H1 (cell line): ENCODE results near the gene TTYH2. TPM values are rescaled to one million over a fixed set of nuclear protein-coding genes. Genes with fewer than 3 reads are reported as not detected.
A peak's percentile ranks its signal among the peaks of the same experiment; 100 is the strongest.

Experiments used
- CTCF ChIA-PET: fragments of 300-600 bp; sonication (Branson Sonifier 250); formaldehyde crosslinking; loops from one replicate; lab custom pipeline; 2021; ENCODE audit not compliant: partially characterized antibody; lab: Charles Lee
- POLR2A ChIA-PET: fragments of 300-600 bp; sonication (Branson Sonifier 250); formaldehyde crosslinking; loops from one replicate; lab custom pipeline; 2021; ENCODE audit warnings: inconsistent platforms; ENCODE audit not compliant: partially characterized antibody; lab: Charles Lee
- DNase-seq, 2 experiments: peaks; one replicate each; pipeline versions ENCODE4 v3.0.0 to v3.0.0-alpha.2; 2010 to 2022; ENCODE audit warnings: low spot score in 2 of 2, low read depth in 1 of 2, mixed read lengths in 1 of 2
- FAIRE-seq: peaks from 2 replicates; lab custom pipeline; 2011; peaks lifted over from hg19 to GRCh38; lab: Jason Lieb, UNC
- H2AFZ ChIP-seq: 2 replicates; pipeline ENCODE4 v1.8.1; 2012; ENCODE audit warnings: low read length, inconsistent platforms
- H2AK5ac ChIP-seq: 2 replicates; pipeline ENCODE4 v1.6.1; 2013; ENCODE audit warnings: low read depth, low read length
- H2BK120ac ChIP-seq: replicated peaks from 2 replicates; pipeline ENCODE3; 2013; ENCODE audit warnings: low read depth, low read length, inconsistent platforms
- H2BK12ac ChIP-seq: 2 replicates; pipeline ENCODE4 v1.6.1; 2013; ENCODE audit warnings: low read depth, low read length
- H2BK15ac ChIP-seq: 2 replicates; pipeline ENCODE4 v1.6.1; 2013; ENCODE audit warnings: low read length
- H2BK20ac ChIP-seq: 2 replicates; pipeline ENCODE4 v1.6.1; 2013; ENCODE audit warnings: low read length
- H2BK5ac ChIP-seq: 2 replicates; pipeline ENCODE4 v1.6.1; 2013; ENCODE audit warnings: low read depth, low read length
- H3K14ac ChIP-seq: 2 replicates; pipeline ENCODE4 v1.6.1; 2013; ENCODE audit warnings: inconsistent platforms; ENCODE audit not compliant: insufficient read length
- H3K18ac ChIP-seq: 2 replicates; pipeline ENCODE4 v1.6.1; 2013; ENCODE audit warnings: low read length; ENCODE audit errors: extremely low read depth
- H3K23ac ChIP-seq: 2 replicates; pipeline ENCODE4 v1.6.1; 2013; ENCODE audit warnings: inconsistent platforms; ENCODE audit not compliant: insufficient read length
- H3K23me2 ChIP-seq: 2 replicates; pipeline ENCODE4 v1.6.1; 2013; ENCODE audit warnings: low read depth, low read length
- H3K27ac ChIP-seq: 2 replicates; pipeline ENCODE4 v1.6.1; 2011; ENCODE audit warnings: low read depth, low read length, inconsistent platforms
- H3K27me3 ChIP-seq, 4 experiments: replicated peaks in 1 of 4; 1 replicate in 1 of 4; 2 replicates in 3 of 4; pipeline versions ENCODE4 v1.6.1 to v1.8.1; 2011 to 2013; ENCODE audit warnings: low read length in 3 of 4, mild to moderate bottlenecking in 3 of 4, inconsistent platforms in 2 of 4, mixed read lengths in 2 of 4, moderate library complexity in 1 of 4; ENCODE audit not compliant: control insufficient read depth in 3 of 4, insufficient read depth in 3 of 4; ENCODE audit errors: extremely low read depth in 1 of 4
- H3K36me3 ChIP-seq, 4 experiments: 2 replicates each; pipeline versions ENCODE4 v1.6.1 to v1.8.1; 2011 to 2013; ENCODE audit warnings: mild to moderate bottlenecking in 4 of 4, low read length in 3 of 4, moderate library complexity in 2 of 4, control low read depth in 1 of 4, inconsistent platforms in 1 of 4; ENCODE audit not compliant: insufficient read depth in 4 of 4, control insufficient read depth in 2 of 4
- H3K4ac ChIP-seq: replicated peaks from 2 replicates; pipeline ENCODE3; 2013; ENCODE audit warnings: low read length, low read depth, mixed read lengths, inconsistent platforms; ENCODE audit not compliant: insufficient read length
- H3K4me1 ChIP-seq, 4 experiments: replicated peaks in 1 of 4; 1 replicate in 1 of 4; 2 replicates in 3 of 4; pipeline versions ENCODE4 v1.6.1 to v1.8.1; 2011 to 2013; ENCODE audit warnings: low read length in 3 of 4, inconsistent platforms in 2 of 4, mixed read lengths in 1 of 4; ENCODE audit not compliant: insufficient read depth in 4 of 4, control insufficient read depth in 3 of 4
- H3K4me2 ChIP-seq, 2 experiments: 2 replicates each; pipeline versions ENCODE4 v1.6.1 to v1.8.1; 2011 to 2013; ENCODE audit warnings: low read depth in 2 of 2, low read length in 2 of 2, control low read depth in 1 of 2, inconsistent platforms in 1 of 2, mild to moderate bottlenecking in 1 of 2; ENCODE audit not compliant: insufficient read depth in 1 of 2
- H3K4me3 ChIP-seq, 4 experiments: fragments of 200-600, 300-600 bp in 1 of 4; sonication (generic), shearing (Covaris generic), sonication (Bioruptor Twin) in 1 of 4; 2 replicates each; pipeline versions ENCODE4 v1.5.1 to v1.8.1; 2011 to 2016; ENCODE audit warnings: low read length in 4 of 4, low read depth in 3 of 4, control low read depth in 2 of 4, inconsistent platforms in 2 of 4, mild to moderate bottlenecking in 2 of 4, mixed read lengths in 1 of 4, moderate library complexity in 1 of 4; ENCODE audit not compliant: insufficient read depth in 2 of 4; ENCODE audit errors: extremely low read depth in 1 of 4
- H3K56ac ChIP-seq: replicated peaks from 2 replicates; pipeline ENCODE3; 2013; ENCODE audit warnings: low read depth, mild to moderate bottlenecking, mixed read lengths, low read length, inconsistent platforms; ENCODE audit not compliant: insufficient read length
- H3K79me1 ChIP-seq: 2 replicates; pipeline ENCODE4 v1.6.1; 2013; ENCODE audit warnings: low read depth, low read length, control low read depth
- H3K79me2 ChIP-seq, 2 experiments: 2 replicates each; pipeline versions ENCODE4 v1.6.1 to v1.8.1; 2012 to 2013; ENCODE audit warnings: low read length in 2 of 2, mild to moderate bottlenecking in 2 of 2, inconsistent platforms in 1 of 2; ENCODE audit not compliant: insufficient read depth in 2 of 2, control insufficient read depth in 1 of 2
- H3K9ac ChIP-seq, 4 experiments: replicated peaks in 1 of 4; 1 replicate in 1 of 4; 2 replicates in 3 of 4; pipeline versions ENCODE4 v1.6.1 to v1.8.1; 2011 to 2013; ENCODE audit warnings: low read depth in 3 of 4, low read length in 3 of 4, control low read depth in 2 of 4, mild to moderate bottlenecking in 2 of 4, moderate library complexity in 2 of 4, inconsistent platforms in 1 of 4; ENCODE audit errors: extremely low read depth in 1 of 4
- H3K9me3 ChIP-seq, 2 experiments: 2 replicates each; pipeline versions ENCODE4 v1.6.1 to v1.8.1; 2012 to 2013; ENCODE audit warnings: mild to moderate bottlenecking in 2 of 2, moderate library complexity in 2 of 2, control low read depth in 1 of 2, inconsistent platforms in 1 of 2, low read depth in 1 of 2, low read length in 1 of 2, mixed read lengths in 1 of 2; ENCODE audit not compliant: insufficient read depth in 2 of 2
- H4K20me1 ChIP-seq, 2 experiments: replicated peaks in 1 of 2; 2 replicates each; pipeline versions ENCODE3 to v1.8.1; 2011 to 2013; ENCODE audit warnings: inconsistent platforms in 2 of 2, low read length in 2 of 2, mild to moderate bottlenecking in 1 of 2; ENCODE audit not compliant: insufficient read depth in 2 of 2, control insufficient read depth in 1 of 2
- H4K5ac ChIP-seq: 2 replicates; pipeline ENCODE4 v1.6.1; 2013; ENCODE audit warnings: low read length, low read depth, mixed read lengths, inconsistent platforms; ENCODE audit not compliant: insufficient read length
- H4K8ac ChIP-seq: 2 replicates; pipeline ENCODE4 v1.8.0; 2013; ENCODE audit warnings: mild to moderate bottlenecking, moderate library complexity, low read length, inconsistent platforms; ENCODE audit not compliant: insufficient read depth; ENCODE audit errors: extremely low read depth
- H4K91ac ChIP-seq: replicated peaks from 2 replicates; pipeline ENCODE3; 2013; ENCODE audit warnings: low read length, mixed read lengths, inconsistent platforms; ENCODE audit not compliant: insufficient read length
- BACH1 ChIP-seq: IDR thresholded peaks from 2 replicates; pipeline ENCODE4 v1.6.1; 2012; ENCODE audit warnings: low read length, improper control_type of control experiment
- HDAC2 ChIP-seq, 2 experiments: fragments of 300-600 bp in 1 of 2; sonication (generic) in 1 of 2; IDR thresholded peaks; 2 replicates each; pipeline ENCODE4 v1.6.1; 2011 to 2012; ENCODE audit warnings: low read depth in 2 of 2, low read length in 2 of 2, mild to moderate bottlenecking in 2 of 2, moderate library complexity in 2 of 2, borderline replicate concordance in 1 of 2, inconsistent platforms in 1 of 2
- HDAC6 ChIP-seq: IDR thresholded peaks from one replicate; pipeline ENCODE4 v1.7.1; 2012; ENCODE audit warnings: low read depth, mild to moderate bottlenecking, inconsistent platforms, low read length, moderate library complexity
- KDM1A ChIP-seq: fragments of 200-600, 300-600 bp; sonication (generic); IDR thresholded peaks from 2 replicates; pipeline ENCODE4 v1.7.1; 2016; ENCODE audit warnings: mild to moderate bottlenecking, low read length, borderline replicate concordance
- KDM4A ChIP-seq: IDR thresholded peaks from one replicate; pipeline ENCODE4 v1.7.1; 2012; ENCODE audit warnings: low read depth, mild to moderate bottlenecking, moderate library complexity, low read length, inconsistent platforms; ENCODE audit not compliant: severe bottlenecking
- NRF1 ChIP-seq: IDR thresholded peaks from 2 replicates; pipeline ENCODE4 v1.6.1; 2011; ENCODE audit warnings: mild to moderate bottlenecking, low read depth, low read length, improper control_type of control experiment
- RBBP5 ChIP-seq: IDR thresholded peaks from 2 replicates; pipeline ENCODE4 v1.7.1; 2012; ENCODE audit warnings: low read depth, mild to moderate bottlenecking, inconsistent platforms, low read length, moderate library complexity, borderline replicate concordance
- RXRA ChIP-seq: IDR thresholded peaks from 2 replicates; pipeline ENCODE4 v1.6.1; 2011; ENCODE audit warnings: low read depth, mild to moderate bottlenecking, low read length, moderate library complexity; ENCODE audit not compliant: insufficient read depth
- SP2 ChIP-seq: IDR thresholded peaks from 2 replicates; pipeline ENCODE4 v1.6.1; 2012; ENCODE audit warnings: mild to moderate bottlenecking, low read length, inconsistent platforms
- SUZ12 ChIP-seq: fragments of 200-600 bp; sonication (generic); IDR thresholded peaks from 2 replicates; pipeline ENCODE4 v1.6.1; 2012; ENCODE audit warnings: mild to moderate bottlenecking, inconsistent platforms, low read length, moderate library complexity, mixed read lengths
- TAF1 ChIP-seq: IDR thresholded peaks from 2 replicates; pipeline ENCODE4 v1.6.1; 2011; ENCODE audit warnings: mild to moderate bottlenecking, low read depth, low read length
- TAF7 ChIP-seq: optimal IDR thresholded peaks from 2 replicates; pipeline ENCODE3; 2011; ENCODE audit warnings: low read depth, mild to moderate bottlenecking, inconsistent platforms, low read length, moderate library complexity, borderline replicate concordance
- USF2 ChIP-seq: IDR thresholded peaks from 2 replicates; pipeline ENCODE4 v1.6.1; 2011; ENCODE audit warnings: low read length, improper control_type of control experiment
- WGBS, 2 experiments: shearing (Covaris generic) in 1 of 2; methylation state at CpG; one replicate each; pipeline versions ENCODE4 v1.1.6 to v1.1.7; 2013 to 2015; ENCODE audit warnings: low lambda C conversion rate in 2 of 2, mixed read lengths in 2 of 2, inconsistent platforms in 1 of 2, low coverage in 1 of 2, missing lambda C conversion rate in 1 of 2; ENCODE audit not compliant: insufficient replicate concordance in 2 of 2, insufficient coverage in 1 of 2, insufficient read length in 1 of 2; ENCODE audit errors: extremely low coverage in 1 of 2, missing lambda C conversion rate in 1 of 2; 5-methylcytosine and 5-hydroxymethylcytosine counted together
- polyA plus RNA-seq, 7 experiments: library from polyadenylated mRNA; depleted of rRNA in 3 of 7; stranded (reverse) in 5 of 7; unstranded in 2 of 7; fragments of >200 nt in 5 of 7; fragments of 200-250 nt in 2 of 7; gene quantifications; 1 replicate in 5 of 7; 2 replicates in 1 of 7; 4 replicates in 1 of 7; pipeline versions ENCODE4 v1.2.1 to v1.2.3, GENCODE V29; 2011 to 2013; ENCODE audit warnings: missing spikeins in 2 of 7, mixed read lengths in 2 of 7
- total RNA-seq: library from RNA; stranded (reverse); fragmentation: NEBNext Ultra II Directional; extraction: Animal tissue kit (Norgen Biotek cat#: 25700); gene quantifications from 2 replicates; pipeline ENCODE4 v1.2.1, GENCODE V29; 2021

Gene TTYH2
- total and polyA plus RNA-seq, 2 of the 8 experiments (the other 6 are each of a cell fraction or from before 2014, with no cell fraction given): 3.2 to 9.2 TPM

- Histone ChIP-seq H3K4me3 (no peak overlapping the region), H3K56ac (no peak overlapping the region), H3K27me3 (no peaks in the 10 kb centered on the region), H3K4me1 (peaks cover 0 to 2% (median 0%) of the 10 kb centered on the region in 4 experiments; a peak in 1 of 7 replicates), H3K9me3 (no peaks in the 10 kb centered on the region), H2BK120ac (no peak overlapping the region), H4K20me1 (no peaks in the 10 kb centered on the region), H2AFZ (no peak overlapping the region), H2BK20ac (no peak overlapping the region), H4K91ac (no peak overlapping the region), H3K23me2 (no peaks in the 10 kb centered on the region), H4K8ac (no peak overlapping the region), H4K5ac (no peak overlapping the region), H3K23ac (no peak overlapping the region), H3K4me2 (no peak overlapping the region), H2AK5ac (no peak overlapping the region; the same call in 1 of the 2 replicates), H3K27ac (no peak overlapping the region), H3K79me2 (no peaks in the 10 kb centered on the region), H3K4ac (no peak overlapping the region), H2BK15ac (peak overlapping the region; percentile 12; the same call in 1 of the 2 replicates), H3K18ac (no peak overlapping the region), H2BK5ac (no peak overlapping the region), H2BK12ac (no peak overlapping the region), H3K36me3 (no peaks in the 10 kb centered on the region), H3K14ac (no peak overlapping the region), H3K79me1 (no peaks in the 10 kb centered on the region), H3K9ac (no peak overlapping the region)
- CTCF ChIA-PET: interaction anchor here (1.0 to 1.8 kb wide), 6 partner anchors 13 to 84 kb away, joined by 3 to 4 read pairs (median 3); no protein-coding TSS in a partner anchor
- DNase-seq: no peak
- TF ChIP-seq USF2 (no peak), HDAC2 (IDR thresholded peaks at IDR 0.05; ENCODE audit: borderline replicate concordance in 1 of 2, low read depth in 2 of 2, low read length in 2 of 2) (no peak), HDAC6 (no peak), BACH1 (no peak), KDM1A (no peak), KDM4A (no peak), SUZ12 (no peak), RBBP5 (no peak), RXRA (no peak), TAF1 (no peak), SP2 (no peak), TAF7 (no peak), NRF1 (no peak)
- no peak for FAIRE-seq
- POLR2A ChIA-PET: interaction anchor here (1.0 to 1.4 kb wide), 2 partner anchors 59 to 61 kb away, joined by 3 to 5 read pairs; no protein-coding TSS in a partner anchor
- 86% methylated on average over 7 of the region's 7 CpGs; no CpG with 5 or more reads in 1 of the 2 experiments for WGBS, 2 experiments
Observed at GRCh38 chr17:74267579-74267978, 54.2 kb downstream of the TTYH2 start.
